ENCODE data around the gene YIPF2.

YIPF2 gene

DNA sequence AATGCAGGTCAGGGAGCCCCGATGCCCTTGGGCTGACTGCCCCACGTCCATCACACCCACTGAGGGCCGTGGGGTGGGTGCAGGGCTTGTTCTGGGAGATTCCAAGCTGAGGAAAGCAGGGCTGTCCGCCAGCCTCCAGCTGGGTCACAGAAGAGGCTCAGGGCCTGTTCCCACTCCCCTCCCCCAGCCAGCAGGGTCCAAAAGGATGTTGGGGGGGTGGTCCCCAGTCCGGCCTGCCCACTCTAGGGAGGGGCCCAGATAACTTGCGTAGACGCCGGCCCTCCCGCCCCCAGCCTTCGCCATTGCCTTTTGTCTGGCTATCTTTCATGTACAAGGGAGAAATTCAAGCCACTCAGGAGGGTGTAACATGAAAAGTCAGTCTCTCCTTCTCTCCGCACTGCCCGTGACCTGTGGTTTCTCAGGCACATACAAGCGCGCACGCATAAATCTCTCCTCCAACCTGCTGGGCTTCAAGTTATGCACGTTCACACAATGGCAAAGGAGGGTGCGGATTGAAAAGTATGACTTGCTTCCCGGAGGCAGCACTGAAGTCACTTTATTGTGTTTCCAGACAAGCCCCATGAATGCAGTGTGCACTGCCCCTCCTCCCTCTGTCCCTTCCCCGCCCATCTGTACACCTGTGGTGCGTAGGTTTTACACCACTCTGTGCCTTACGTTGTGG is 36.9 kb downstream of the YIPF2 start:
- H3K9ac ChIP-seq (ENCODE audit: low read depth in 1 of 2, low read length in 2 of 2) = no peak overlapping the region
- no peaks in the 10 kb centered on the region for H3K9me3 ChIP-seq (ENCODE audit: control insufficient read depth in 1 of 2, low read length in 2 of 2)
- H3K36me3 ChIP-seq (ENCODE audit: control insufficient read depth in 1 of 2, insufficient read depth in 2 of 2, low read length in 2 of 2) = no peaks in the 10 kb centered on the region
- peaks cover 9 to 26% of the 10 kb centered on the region in 2 donors for H3K4me1 ChIP-seq (ENCODE audit: control insufficient read depth in 1 of 2, insufficient read depth in 2 of 2, low read length in 2 of 2)
- H3K27ac ChIP-seq (ENCODE audit: low read depth, low read length) = peak overlapping the region; percentile 5
- H3K4me3 ChIP-seq (ENCODE audit: low read depth in 1 of 2, low read length in 2 of 2) = peak overlapping the region in 1 of 2 donors; percentile 29
- no peaks in the 10 kb centered on the region for H3K27me3 ChIP-seq (ENCODE audit: control insufficient read depth in 1 of 2, insufficient read depth in 2 of 2, low read length in 2 of 2)

DNA sequence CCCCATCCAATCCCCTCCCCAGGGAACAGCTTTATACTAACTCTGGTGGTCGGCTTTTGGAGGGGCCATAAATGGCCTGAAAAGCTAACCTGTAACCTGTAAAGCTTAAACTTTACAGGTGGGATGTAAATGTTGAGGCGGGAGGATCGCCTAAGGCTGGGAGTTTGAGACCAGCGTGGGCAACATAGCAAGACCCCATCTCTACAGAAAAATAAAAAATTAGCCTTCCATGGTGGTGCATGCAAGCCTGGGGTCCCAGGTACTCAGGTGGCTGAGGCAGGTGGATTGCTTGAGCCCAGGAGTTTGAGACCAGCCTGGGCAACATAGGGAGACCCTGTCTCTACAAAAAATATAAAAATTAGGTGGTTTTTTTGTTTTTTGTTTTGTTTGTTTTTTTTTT is 38.6 kb downstream of the YIPF2 start:
- no peak overlapping the region for H3K9ac ChIP-seq (ENCODE audit: low read depth in 1 of 2, low read length in 2 of 2)
- H3K9me3 ChIP-seq (ENCODE audit: control insufficient read depth in 1 of 2, low read length in 2 of 2) = no peaks in the 10 kb centered on the region
- H3K27ac ChIP-seq (ENCODE audit: low read depth, low read length) = no peak overlapping the region
- H3K4me3 ChIP-seq (ENCODE audit: low read depth in 1 of 2, low read length in 2 of 2) = no peak overlapping the region
- no peaks in the 10 kb centered on the region for H3K36me3 ChIP-seq (ENCODE audit: control insufficient read depth in 1 of 2, insufficient read depth in 2 of 2, low read length in 2 of 2)
- peaks cover 6 to 17% of the 10 kb centered on the region in 2 donors for H3K4me1 ChIP-seq (ENCODE audit: control insufficient read depth in 1 of 2, insufficient read depth in 2 of 2, low read length in 2 of 2)
- no peaks in the 10 kb centered on the region for H3K27me3 ChIP-seq (ENCODE audit: control insufficient read depth in 1 of 2, insufficient read depth in 2 of 2, low read length in 2 of 2)

DNA sequence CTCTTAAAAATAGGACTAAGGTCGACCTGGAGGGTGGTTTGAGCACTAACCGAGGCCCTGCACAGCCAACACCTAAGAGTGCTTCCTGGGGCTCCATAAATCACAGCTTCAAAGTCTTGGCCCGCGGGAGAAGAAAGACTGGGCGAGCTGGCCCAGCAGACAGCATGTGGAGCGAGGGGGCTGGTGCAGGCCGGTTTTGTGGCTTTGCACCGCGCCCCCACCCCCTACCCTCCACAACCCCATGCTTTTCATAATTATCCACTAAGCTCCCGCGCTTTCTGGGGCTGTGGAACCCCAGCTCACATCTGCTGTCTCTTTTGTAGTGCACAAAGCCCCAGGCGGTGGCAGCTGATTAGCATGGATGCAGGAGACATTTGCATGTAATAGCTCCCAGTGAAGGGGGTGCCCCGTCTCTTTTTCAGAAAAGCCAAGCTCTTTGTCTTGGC is 40.0 kb downstream of the YIPF2 start:
- H3K9ac ChIP-seq (ENCODE audit: low read depth in 1 of 2, low read length in 2 of 2) = no peak overlapping the region
- H3K4me1 ChIP-seq (ENCODE audit: control insufficient read depth in 1 of 2, insufficient read depth in 2 of 2, low read length in 2 of 2) = peaks cover 6 to 17% of the 10 kb centered on the region in 2 donors
- H3K27me3 ChIP-seq (ENCODE audit: control insufficient read depth in 1 of 2, insufficient read depth in 2 of 2, low read length in 2 of 2) = no peaks in the 10 kb centered on the region
- no peak overlapping the region for H3K27ac ChIP-seq (ENCODE audit: low read depth, low read length)
- no peaks in the 10 kb centered on the region for H3K9me3 ChIP-seq (ENCODE audit: control insufficient read depth in 1 of 2, low read length in 2 of 2)
- no peaks in the 10 kb centered on the region for H3K36me3 ChIP-seq (ENCODE audit: control insufficient read depth in 1 of 2, insufficient read depth in 2 of 2, low read length in 2 of 2)
- peak overlapping the region in 1 of 2 donors; percentile 8 for H3K4me3 ChIP-seq (ENCODE audit: low read depth in 1 of 2, low read length in 2 of 2)

DNA sequence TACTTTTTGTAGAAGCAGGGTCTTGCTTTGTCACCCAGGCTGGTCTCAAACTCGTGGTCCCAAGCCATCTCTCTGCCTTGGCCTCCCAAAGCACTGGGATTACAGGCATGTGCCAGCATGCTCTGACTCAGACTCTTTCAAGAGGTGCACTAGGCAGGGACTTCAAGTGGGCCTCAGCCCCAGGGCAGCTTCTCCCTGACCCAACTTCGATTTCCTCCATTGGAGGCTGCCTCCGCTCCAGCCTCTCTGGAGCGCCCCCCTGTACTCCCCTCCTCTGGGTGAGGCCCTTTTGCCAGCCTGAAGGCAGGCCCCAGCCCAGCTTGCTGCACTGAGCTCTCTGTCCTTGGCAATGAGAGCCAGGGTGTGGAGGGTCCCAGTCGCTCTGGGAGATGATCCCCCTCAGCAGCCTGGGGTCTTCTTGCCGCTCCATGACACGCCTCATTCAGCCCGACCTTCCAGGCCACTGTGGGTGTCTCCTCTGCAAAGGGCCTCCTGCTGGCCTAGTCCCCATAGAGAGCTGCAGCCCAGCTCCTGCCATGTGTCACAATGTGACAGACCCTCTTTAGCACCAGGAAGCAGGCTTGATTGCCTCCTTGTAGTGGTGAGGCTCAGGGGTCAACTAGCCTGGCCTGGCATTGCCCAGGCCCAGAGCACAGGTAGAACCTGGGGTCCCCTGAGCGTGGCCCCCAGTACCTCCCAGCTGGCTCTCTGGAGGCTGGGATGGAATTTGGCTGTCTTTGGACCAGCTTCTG is 40.6 kb downstream of the YIPF2 start:
- Histone ChIP-seq H3K9me3 (ENCODE audit: control insufficient read depth in 1 of 2, low read length in 2 of 2) (no peaks in the 10 kb centered on the region), H3K4me1 (ENCODE audit: control insufficient read depth in 1 of 2, insufficient read depth in 2 of 2, low read length in 2 of 2) (peaks cover 6 to 17% of the 10 kb centered on the region in 2 donors), H3K36me3 (ENCODE audit: control insufficient read depth in 1 of 2, insufficient read depth in 2 of 2, low read length in 2 of 2) (no peaks in the 10 kb centered on the region), H3K27ac (ENCODE audit: low read depth, low read length) (no peak overlapping the region), H3K9ac (ENCODE audit: low read depth in 1 of 2, low read length in 2 of 2) (no peak overlapping the region), H3K27me3 (ENCODE audit: control insufficient read depth in 1 of 2, insufficient read depth in 2 of 2, low read length in 2 of 2) (no peaks in the 10 kb centered on the region), H3K4me3 (ENCODE audit: low read depth in 1 of 2, low read length in 2 of 2) (no peak overlapping the region)

DNA sequence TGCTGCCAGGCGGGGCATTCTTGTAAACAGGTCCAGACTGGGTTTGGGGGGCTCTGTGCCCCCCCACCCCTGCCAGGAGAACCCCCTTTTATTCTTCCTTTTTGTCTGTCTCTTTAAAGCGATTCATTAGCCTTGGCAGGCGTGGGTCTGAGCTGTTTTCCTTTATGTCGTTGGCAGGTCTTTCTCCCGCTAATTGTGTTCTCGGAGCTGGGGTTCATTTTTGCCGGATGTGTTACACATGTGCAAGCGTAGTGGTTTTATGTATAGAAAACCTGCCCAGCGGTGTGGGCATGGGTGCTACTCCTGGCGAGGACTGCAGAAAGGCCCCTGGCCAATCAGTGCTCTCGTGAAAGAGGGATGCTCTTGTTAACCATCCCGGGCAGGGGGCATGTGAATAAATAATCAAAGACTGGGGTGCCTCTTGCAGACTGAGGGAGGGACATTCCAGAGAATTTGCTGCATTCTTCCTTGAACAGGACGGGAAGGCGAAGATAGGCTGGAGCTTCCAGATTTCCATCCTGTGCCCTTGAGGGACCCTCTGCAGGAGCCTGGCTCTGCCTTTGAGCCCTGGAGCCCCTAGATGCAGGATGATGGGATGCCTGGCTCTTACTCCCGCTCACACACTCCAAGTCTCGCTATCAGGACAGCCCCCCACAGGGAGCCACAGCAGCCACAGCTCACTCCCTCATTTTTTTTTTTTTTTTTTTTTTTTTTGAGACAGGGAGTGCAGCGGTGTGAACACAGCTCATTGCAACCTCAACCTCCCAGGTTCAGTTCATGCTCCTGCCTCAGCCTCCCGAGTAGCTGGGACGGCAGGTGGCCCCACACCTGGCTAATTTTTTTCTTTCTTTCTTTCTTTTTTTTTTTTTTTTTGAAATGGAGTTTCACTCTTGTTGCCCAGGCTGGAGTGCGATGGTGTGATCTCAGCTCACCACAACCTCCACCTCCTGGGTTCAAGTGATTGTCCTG is 43.0 kb downstream of the YIPF2 start:
- H3K4me3 ChIP-seq (ENCODE audit: low read depth in 1 of 2, low read length in 2 of 2) = no peak overlapping the region
- no peak overlapping the region for H3K9ac ChIP-seq (ENCODE audit: low read depth in 1 of 2, low read length in 2 of 2)
- no peak overlapping the region for H3K27ac ChIP-seq (ENCODE audit: low read depth, low read length)
- peaks cover 0 to 6% of the 10 kb centered on the region in 2 donors for H3K4me1 ChIP-seq (ENCODE audit: control insufficient read depth in 1 of 2, insufficient read depth in 2 of 2, low read length in 2 of 2)
- H3K27me3 ChIP-seq (ENCODE audit: control insufficient read depth in 1 of 2, insufficient read depth in 2 of 2, low read length in 2 of 2) = no peaks in the 10 kb centered on the region
- H3K9me3 ChIP-seq (ENCODE audit: control insufficient read depth in 1 of 2, low read length in 2 of 2) = no peaks in the 10 kb centered on the region
- H3K36me3 ChIP-seq (ENCODE audit: control insufficient read depth in 1 of 2, insufficient read depth in 2 of 2, low read length in 2 of 2) = no peaks in the 10 kb centered on the region

DNA sequence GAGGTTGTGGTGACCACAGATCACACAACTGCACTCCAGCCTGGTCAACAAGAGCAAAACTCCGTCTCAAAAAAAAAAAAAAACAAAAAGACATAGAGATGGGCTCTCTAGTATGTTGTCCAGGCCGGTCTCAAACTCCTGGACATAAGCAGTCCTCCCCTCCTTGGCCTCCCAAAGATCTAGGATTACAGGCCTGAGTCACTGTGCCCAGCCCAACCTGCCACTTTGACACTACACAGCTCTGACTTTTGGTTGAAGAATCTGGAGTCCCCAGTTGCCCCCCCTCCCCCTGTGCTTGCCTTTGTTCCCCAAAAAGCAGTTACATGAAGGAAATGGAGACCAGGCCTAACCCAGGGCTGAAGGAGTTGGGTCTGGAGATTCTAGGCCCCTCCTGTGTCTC is 44.2 kb downstream of the YIPF2 start:
- H3K36me3 ChIP-seq (ENCODE audit: control insufficient read depth in 1 of 2, insufficient read depth in 2 of 2, low read length in 2 of 2) = no peaks in the 10 kb centered on the region

DNA sequence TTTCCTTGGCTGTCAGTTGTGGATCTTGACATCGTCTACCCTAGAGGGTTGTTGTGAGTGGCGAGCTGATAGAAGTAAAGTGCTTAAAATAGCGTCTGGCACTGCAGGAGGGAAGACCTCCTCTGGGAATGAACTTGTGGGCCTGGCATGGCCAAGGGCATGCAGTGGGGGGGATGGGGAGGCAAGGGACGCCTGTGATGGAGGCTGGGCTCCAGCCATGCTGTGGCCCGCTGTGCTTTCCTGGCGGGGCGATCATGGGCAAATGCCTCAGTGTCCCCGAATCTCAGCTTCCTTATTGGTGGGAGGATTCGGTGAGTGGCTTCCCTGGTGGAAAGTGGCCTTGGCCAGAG is 46.4 kb downstream of the YIPF2 start:
- Histone ChIP-seq H3K36me3 (ENCODE audit: control insufficient read depth in 1 of 2, insufficient read depth in 2 of 2, low read length in 2 of 2) (no peaks in the 10 kb centered on the region), H3K4me3 (ENCODE audit: low read depth in 1 of 2, low read length in 2 of 2) (no peak overlapping the region), H3K9ac (ENCODE audit: low read depth in 1 of 2, low read length in 2 of 2) (no peak overlapping the region), H3K27me3 (ENCODE audit: control insufficient read depth in 1 of 2, insufficient read depth in 2 of 2, low read length in 2 of 2) (no peaks in the 10 kb centered on the region), H3K27ac (ENCODE audit: low read depth, low read length) (no peak overlapping the region), H3K9me3 (ENCODE audit: control insufficient read depth in 1 of 2, low read length in 2 of 2) (no peaks in the 10 kb centered on the region), H3K4me1 (ENCODE audit: control insufficient read depth in 1 of 2, insufficient read depth in 2 of 2, low read length in 2 of 2) (peaks cover 0 to 8% of the 10 kb centered on the region in 2 donors)

More for the DNA sequence above, 44.2 kb downstream of the YIPF2 start:
- no peak overlapping the region for H3K4me3 ChIP-seq (ENCODE audit: low read depth in 1 of 2, low read length in 2 of 2)
- H3K4me1 ChIP-seq (ENCODE audit: control insufficient read depth in 1 of 2, insufficient read depth in 2 of 2, low read length in 2 of 2) = peaks cover 2 to 6% of the 10 kb centered on the region in 2 donors
- H3K27ac ChIP-seq (ENCODE audit: low read depth, low read length) = no peak overlapping the region
- no peaks in the 10 kb centered on the region for H3K27me3 ChIP-seq (ENCODE audit: control insufficient read depth in 1 of 2, insufficient read depth in 2 of 2, low read length in 2 of 2)
- H3K9ac ChIP-seq (ENCODE audit: low read depth in 1 of 2, low read length in 2 of 2) = no peak overlapping the region
- H3K9me3 ChIP-seq (ENCODE audit: control insufficient read depth in 1 of 2, low read length in 2 of 2) = no peaks in the 10 kb centered on the region

DNA sequence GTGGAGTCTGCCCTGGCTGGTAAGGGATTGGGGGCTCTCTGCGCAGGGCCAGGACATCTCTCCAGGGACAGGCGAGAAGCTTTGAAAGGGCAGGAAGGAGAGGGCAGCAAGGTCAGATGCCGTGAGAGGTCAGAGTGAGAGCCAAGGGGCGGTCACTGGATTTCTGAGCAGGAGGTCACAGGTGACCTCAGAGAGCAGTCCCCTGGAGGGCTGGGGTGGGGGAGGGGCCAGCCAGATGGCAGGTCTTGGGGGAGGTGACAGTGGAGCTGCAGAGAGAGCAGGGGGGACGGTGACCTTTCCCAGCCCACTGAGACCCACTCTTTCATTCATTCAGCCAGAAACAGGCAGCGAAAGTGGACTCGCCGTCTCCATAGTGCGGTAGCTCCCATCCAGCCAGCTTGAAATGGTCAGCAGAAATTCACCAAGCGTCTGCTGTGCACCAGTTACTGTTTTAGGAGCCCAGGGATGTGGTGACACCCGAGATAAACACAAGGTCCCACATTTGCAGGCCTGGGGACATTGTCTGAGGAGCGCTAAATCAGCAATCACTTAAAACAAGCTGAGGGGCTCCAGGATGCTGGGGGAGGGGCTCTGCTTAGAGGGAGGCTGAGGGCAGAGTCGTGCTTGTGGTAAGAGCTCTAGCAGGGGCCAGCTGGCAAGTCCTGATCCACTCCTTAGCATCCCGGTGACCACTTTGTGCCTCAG is 46.9 kb downstream of the YIPF2 start:
- no peaks in the 10 kb centered on the region for H3K9me3 ChIP-seq (ENCODE audit: control insufficient read depth in 1 of 2, low read length in 2 of 2)
- no peaks in the 10 kb centered on the region for H3K27me3 ChIP-seq (ENCODE audit: control insufficient read depth in 1 of 2, insufficient read depth in 2 of 2, low read length in 2 of 2)
- H3K4me1 ChIP-seq (ENCODE audit: control insufficient read depth in 1 of 2, insufficient read depth in 2 of 2, low read length in 2 of 2) = peaks cover 0 to 8% of the 10 kb centered on the region in 2 donors
- no peak overlapping the region for H3K27ac ChIP-seq (ENCODE audit: low read depth, low read length)
- no peaks in the 10 kb centered on the region for H3K36me3 ChIP-seq (ENCODE audit: control insufficient read depth in 1 of 2, insufficient read depth in 2 of 2, low read length in 2 of 2)
- no peak overlapping the region for H3K9ac ChIP-seq (ENCODE audit: low read depth in 1 of 2, low read length in 2 of 2)
- no peak overlapping the region for H3K4me3 ChIP-seq (ENCODE audit: low read depth in 1 of 2, low read length in 2 of 2)

DNA sequence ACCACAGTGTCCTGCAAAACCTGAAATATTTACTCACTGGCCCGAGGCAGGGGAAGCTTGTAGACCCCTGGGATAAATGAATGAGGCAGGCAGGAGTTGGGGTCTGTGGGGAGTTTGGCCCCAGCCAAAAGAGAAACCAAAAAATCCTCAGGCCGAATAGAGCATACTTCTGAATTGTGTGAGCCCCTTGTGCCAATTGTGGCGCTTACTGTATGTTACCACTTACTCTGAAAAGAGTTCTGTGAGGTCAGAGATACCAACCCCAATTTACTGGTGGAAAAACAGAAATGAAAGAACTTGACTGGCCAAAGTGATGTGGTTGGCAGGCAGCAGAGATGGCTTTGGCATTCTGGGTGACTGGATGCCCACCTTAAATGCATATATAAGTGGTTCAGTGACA is 50.2 kb downstream of the YIPF2 start:
- Histone ChIP-seq H3K27ac (ENCODE audit: low read depth, low read length) (no peak overlapping the region), H3K4me1 (ENCODE audit: control insufficient read depth in 1 of 2, insufficient read depth in 2 of 2, low read length in 2 of 2) (peaks cover under 1 to 12% of the 10 kb centered on the region in 2 donors), H3K36me3 (ENCODE audit: control insufficient read depth in 1 of 2, insufficient read depth in 2 of 2, low read length in 2 of 2) (no peaks in the 10 kb centered on the region), H3K27me3 (ENCODE audit: control insufficient read depth in 1 of 2, insufficient read depth in 2 of 2, low read length in 2 of 2) (no peaks in the 10 kb centered on the region), H3K4me3 (ENCODE audit: low read depth in 1 of 2, low read length in 2 of 2) (no peak overlapping the region), H3K9ac (ENCODE audit: low read depth in 1 of 2, low read length in 2 of 2) (no peak overlapping the region), H3K9me3 (ENCODE audit: control insufficient read depth in 1 of 2, low read length in 2 of 2) (no peaks in the 10 kb centered on the region)
